ENCODE results near the gene CLK1. TPM values are rescaled to one million over a fixed set of nuclear protein-coding genes. Genes with fewer than 3 reads are reported as not detected.
A peak's percentile ranks its signal among the peaks of the same experiment; 100 is the strongest.

CLK1 gene
- total and polyA plus RNA-seq, 9 of the 15 experiments (the other 6 are each of a cell fraction or from before 2014, with no cell fraction given), result 29.3 to 99.2 (median 47.0) TPM

DNA sequence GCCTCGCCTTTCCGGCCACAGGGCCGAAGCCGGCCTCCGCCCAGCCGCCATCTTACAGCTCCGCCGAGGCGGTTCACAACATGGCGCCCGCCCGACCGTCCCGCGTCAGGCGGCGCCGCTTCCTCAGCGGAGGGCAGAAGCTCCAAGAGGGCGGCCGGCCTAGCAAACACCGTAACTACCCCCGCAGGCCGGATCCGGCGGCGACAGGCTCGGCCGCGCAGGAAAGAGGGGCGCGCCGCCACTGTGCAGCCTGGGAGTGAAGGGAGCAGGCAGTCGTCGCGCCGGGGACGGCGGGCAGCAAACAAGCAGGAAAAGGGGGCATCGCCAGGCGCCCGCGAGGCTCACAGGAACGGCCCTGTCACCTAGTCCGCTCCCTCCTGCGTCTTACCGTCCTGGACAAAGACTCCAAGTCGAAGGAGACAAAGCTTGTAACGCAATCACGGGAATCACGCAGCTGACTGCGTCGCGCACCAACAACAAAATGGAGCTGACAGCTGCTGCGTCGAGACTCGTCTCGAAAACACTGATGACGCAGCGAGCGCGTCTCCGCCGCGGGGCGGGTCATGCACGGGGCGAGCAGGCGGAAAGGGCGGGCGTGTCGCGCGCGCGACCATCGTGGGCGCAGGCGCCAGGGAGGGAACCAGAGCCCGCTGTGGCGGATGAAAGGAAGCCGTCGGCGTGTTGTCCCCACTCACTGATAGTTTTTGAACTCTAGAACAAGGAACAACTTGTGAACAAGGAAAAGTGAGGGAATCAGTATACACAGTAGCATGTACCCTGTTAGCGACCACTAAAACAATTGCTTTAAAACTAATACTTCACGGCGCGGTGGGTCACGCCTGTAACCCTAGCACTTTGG is at the start of gene CLK1 (continued):
- TF ChIP-seq, protein P1, sequence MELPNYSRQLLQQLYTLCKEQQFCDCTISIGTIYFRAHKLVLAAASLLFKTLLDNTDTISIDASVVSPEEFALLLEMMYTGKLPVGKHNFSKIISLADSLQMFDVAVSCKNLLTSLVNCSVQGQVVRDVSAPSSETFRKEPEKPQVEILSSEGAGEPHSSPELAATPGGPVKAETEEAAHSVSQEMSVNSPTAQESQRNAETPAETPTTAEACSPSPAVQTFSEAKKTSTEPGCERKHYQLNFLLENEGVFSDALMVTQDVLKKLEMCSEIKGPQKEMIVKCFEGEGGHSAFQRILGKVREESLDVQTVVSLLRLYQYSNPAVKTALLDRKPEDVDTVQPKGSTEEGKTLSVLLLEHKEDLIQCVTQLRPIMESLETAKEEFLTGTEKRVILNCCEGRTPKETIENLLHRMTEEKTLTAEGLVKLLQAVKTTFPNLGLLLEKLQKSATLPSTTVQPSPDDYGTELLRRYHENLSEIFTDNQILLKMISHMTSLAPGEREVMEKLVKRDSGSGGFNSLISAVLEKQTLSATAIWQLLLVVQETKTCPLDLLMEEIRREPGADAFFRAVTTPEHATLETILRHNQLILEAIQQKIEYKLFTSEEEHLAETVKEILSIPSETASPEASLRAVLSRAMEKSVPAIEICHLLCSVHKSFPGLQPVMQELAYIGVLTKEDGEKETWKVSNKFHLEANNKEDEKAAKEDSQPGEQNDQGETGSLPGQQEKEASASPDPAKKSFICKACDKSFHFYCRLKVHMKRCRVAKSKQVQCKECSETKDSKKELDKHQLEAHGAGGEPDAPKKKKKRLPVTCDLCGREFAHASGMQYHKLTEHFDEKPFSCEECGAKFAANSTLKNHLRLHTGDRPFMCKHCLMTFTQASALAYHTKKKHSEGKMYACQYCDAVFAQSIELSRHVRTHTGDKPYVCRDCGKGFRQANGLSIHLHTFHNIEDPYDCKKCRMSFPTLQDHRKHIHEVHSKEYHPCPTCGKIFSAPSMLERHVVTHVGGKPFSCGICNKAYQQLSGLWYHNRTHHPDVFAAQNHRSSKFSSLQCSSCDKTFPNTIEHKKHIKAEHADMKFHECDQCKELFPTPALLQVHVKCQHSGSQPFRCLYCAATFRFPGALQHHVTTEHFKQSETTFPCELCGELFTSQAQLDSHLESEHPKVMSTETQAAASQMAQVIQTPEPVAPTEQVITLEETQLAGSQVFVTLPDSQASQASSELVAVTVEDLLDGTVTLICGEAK (IDR thresholded peaks at IDR 0.05), result peak; percentile 40; the same call in 1 of the 2 replicates
- TF ChIP-seq, protein P1 (CRISPR knock-in tag; IDR thresholded peaks at IDR 0.05), result no peak
- TF ChIP-seq CREB1 (IDR thresholded peaks at IDR 0.05) (peak; percentile 96), CREB1 (CRISPR knock-in tag; IDR thresholded peaks at IDR 0.05) (peak; percentile 94), ZNF717 (CRISPR knock-in tag; IDR thresholded peaks at IDR 0.05) (no peak), BRCA1 (IDR thresholded peaks at IDR 0.05) (no peak), BRCA1 (CRISPR knock-in tag; IDR thresholded peaks at IDR 0.05) (no peak), ZNF274 (IDR thresholded peaks at IDR 0.05; ENCODE audit: borderline replicate concordance, low read depth, low read length) (no peak), BCL6 (CRISPR knock-in tag; IDR thresholded peaks at IDR 0.05) (no peak), ZNF57 (CRISPR knock-in tag; IDR thresholded peaks at IDR 0.05) (no peak), ZEB2 (IDR thresholded peaks at IDR 0.05) (no peak), GABPB2 (CRISPR knock-in tag; conservative IDR thresholded peaks at IDR 0.05) (no peak), ZNF589 (CRISPR knock-in tag; IDR thresholded peaks at IDR 0.05; ENCODE audit: low read depth) (peak; percentile 13; the same call in 1 of the 2 replicates), ZNF644 (tag; IDR thresholded peaks at IDR 0.05; ENCODE audit: low read depth) (no peak), ZBED1 (IDR thresholded peaks at IDR 0.05) (no peak), DMBX1 (CRISPR knock-in tag; IDR thresholded peaks at IDR 0.05; ENCODE audit: borderline replicate concordance) (peak; percentile 38; the same call in 1 of the 2 replicates), BDP1 (IDR thresholded peaks at IDR 0.05; ENCODE audit: insufficient read depth, insufficient read length) (no peak), SP1 (CRISPR knock-in tag; IDR thresholded peaks at IDR 0.05) (peak; percentile 90)
- TF ChIP-seq, protein P2, sequence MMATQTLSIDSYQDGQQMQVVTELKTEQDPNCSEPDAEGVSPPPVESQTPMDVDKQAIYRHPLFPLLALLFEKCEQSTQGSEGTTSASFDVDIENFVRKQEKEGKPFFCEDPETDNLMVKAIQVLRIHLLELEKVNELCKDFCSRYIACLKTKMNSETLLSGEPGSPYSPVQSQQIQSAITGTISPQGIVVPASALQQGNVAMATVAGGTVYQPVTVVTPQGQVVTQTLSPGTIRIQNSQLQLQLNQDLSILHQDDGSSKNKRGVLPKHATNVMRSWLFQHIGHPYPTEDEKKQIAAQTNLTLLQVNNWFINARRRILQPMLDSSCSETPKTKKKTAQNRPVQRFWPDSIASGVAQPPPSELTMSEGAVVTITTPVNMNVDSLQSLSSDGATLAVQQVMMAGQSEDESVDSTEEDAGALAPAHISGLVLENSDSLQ (IDR thresholded peaks at IDR 0.05), result peak; percentile 75; the same call in 1 of the 2 replicates

Measured in K562 (cell line).